ENCODE results near the gene ANGPTL1. TPM values are rescaled to one million over a fixed set of nuclear protein-coding genes. Genes with fewer than 3 reads are reported as not detected.
A peak's percentile ranks its signal among the peaks of the same experiment; 100 is the strongest.
"Not testable (repeated sequence)": the region's sequence is repeated elsewhere in the genome, so short reads cannot be mapped to it uniquely, and the experiment has no call there.

Gene ANGPTL1
- total RNA-seq, 2 experiments from 2014 or later: not detected

- H3K4me1 Mint-ChIP-seq (ENCODE audit: low read depth): peaks cover 3% of the 10 kb centered on the region
Observed at GRCh38 chr1:178862416-178862815, 8.5 kb downstream of the ANGPTL1 start.

DNA sequence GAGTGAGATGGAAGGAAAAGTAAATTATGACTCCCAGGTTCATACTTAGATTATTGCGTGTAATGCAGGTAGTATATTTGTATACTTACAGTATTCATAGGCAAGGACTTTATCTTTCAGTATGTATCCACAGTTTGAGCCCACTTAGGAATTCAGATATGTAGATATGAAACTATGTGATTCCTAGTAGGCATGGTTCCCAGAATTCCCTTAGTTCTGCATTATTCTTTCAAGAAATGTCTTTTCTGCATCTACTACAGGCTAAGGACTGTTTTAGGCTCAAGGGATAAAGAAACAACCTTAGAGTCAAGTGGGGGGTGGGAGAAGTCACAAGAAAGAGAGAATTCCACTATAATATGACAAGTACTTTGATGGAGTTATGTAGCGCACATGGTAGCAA lies 13.8 kb downstream of the ANGPTL1 start:
- no peak overlapping the region for H3K4me3 Mint-ChIP-seq
- H3K27ac Mint-ChIP-seq: no peak overlapping the region
- no peaks in the 10 kb centered on the region for H3K27me3 Mint-ChIP-seq (ENCODE audit: low read depth)
- H3K36me3 Mint-ChIP-seq (ENCODE audit: low read depth): no peaks in the 10 kb centered on the region
- no peaks in the 10 kb centered on the region for H3K4me1 Mint-ChIP-seq (ENCODE audit: low read depth)
- intact Hi-C loops (cut with micrococcal nuclease): no loop called here
- CTCF ChIA-PET: no interaction called here
- no peak for DNase-seq
- H3K9me3 Mint-ChIP-seq: no peaks in the 10 kb centered on the region

More at GRCh38 chr1:178862416-178862815, 8.5 kb downstream of the ANGPTL1 start:
- Mint-ChIP-seq H3K27me3 (ENCODE audit: low read depth) (no peaks in the 10 kb centered on the region), H3K27ac (no peak overlapping the region), H3K36me3 (ENCODE audit: low read depth) (no peaks in the 10 kb centered on the region), H3K4me3 (no peak overlapping the region), H3K9me3 (no peaks in the 10 kb centered on the region)
- CTCF ChIA-PET: no interaction called here
- intact Hi-C loops (cut with micrococcal nuclease): no loop called here
- DNase-seq: no peak

DNA sequence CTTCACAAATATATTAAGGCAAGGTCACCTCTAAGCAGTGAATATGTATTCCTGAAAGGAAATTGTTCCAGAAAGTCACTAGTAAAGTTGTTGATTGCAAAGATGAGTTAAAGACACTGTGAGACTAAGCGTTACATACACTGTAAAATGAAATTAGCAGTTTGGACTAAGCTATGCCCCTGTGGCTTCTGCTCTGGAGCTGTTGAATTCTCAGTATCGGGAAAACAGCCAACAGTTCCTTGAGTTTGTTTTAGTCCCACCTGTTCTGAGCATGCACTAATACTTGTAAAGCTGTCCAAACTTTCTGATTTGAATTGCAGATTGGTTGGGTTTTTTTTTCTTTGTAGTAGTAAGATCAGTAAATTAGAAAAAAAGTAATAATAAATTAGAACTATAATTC lies 21.0 kb downstream of the ANGPTL1 start:
- intact Hi-C loops (cut with micrococcal nuclease): no loop called here
- CTCF ChIA-PET: interaction anchor here (0.6 kb wide), 1 partner anchor 57 kb away, joined by 3 read pairs; no protein-coding TSS in a partner anchor
- no peaks in the 10 kb centered on the region for H3K36me3 Mint-ChIP-seq (ENCODE audit: low read depth)
- no peak overlapping the region for H3K27ac Mint-ChIP-seq
- H3K4me1 Mint-ChIP-seq (ENCODE audit: low read depth): no peaks in the 10 kb centered on the region
- H3K27me3 Mint-ChIP-seq (ENCODE audit: low read depth): no peaks in the 10 kb centered on the region
- no peak overlapping the region for H3K4me3 Mint-ChIP-seq
- H3K9me3 Mint-ChIP-seq: no peaks in the 10 kb centered on the region
- no peak for DNase-seq

DNA sequence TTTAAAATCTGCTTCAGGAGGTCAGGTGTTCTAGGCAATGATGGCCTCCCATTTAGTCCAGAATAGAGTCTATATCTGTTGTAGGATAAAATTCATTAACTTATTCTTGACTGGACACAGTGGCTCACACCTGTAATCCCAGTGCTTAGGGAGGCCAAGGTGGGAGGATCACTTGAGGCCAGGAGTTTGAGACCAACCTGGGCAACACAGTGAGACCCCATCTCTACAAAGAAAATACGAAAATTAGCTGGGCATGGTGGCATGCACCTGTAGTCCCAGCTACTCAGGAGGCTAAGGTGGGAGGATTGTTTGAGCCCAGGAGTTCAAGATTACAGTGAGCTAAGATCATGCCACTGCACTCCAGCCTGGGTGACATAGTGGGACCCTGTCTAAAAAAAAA lies 23.0 kb downstream of the ANGPTL1 start:
- CTCF ChIA-PET; H3K27me3 Mint-ChIP-seq (ENCODE audit: low read depth); DNase-seq; H3K27ac Mint-ChIP-seq; H3K4me3 Mint-ChIP-seq; H3K36me3 Mint-ChIP-seq (ENCODE audit: low read depth); H3K4me1 Mint-ChIP-seq (ENCODE audit: low read depth); intact Hi-C loops (cut with micrococcal nuclease); H3K9me3 Mint-ChIP-seq: not testable (repeated sequence)

DNA sequence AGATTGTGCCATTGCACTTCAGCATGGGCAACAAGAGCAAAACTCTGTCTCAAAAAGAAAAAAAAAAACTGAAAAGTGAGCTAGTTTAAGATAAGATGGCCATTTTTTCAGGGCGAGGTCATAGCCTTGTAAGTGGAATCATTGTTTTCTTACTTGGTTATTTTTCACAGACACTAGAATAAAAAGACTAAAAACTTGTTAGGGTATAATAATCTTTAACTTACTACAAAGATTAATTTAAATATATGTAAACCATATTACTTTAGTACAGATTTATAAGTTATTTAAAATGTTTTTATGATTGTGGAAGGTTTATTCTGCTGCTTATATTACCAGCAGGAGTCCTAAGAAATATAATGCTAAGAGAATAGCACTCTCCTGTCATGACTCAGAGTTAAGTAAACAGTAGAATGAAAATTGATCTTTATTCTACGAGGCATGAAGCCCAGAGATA lies 23.5 kb downstream of the ANGPTL1 start:
- H3K9me3 Mint-ChIP-seq: no peaks in the 10 kb centered on the region
- intact Hi-C loops (cut with micrococcal nuclease): no loop called here
- CTCF ChIA-PET: no interaction called here
- no peaks in the 10 kb centered on the region for H3K27me3 Mint-ChIP-seq (ENCODE audit: low read depth)
- no peaks in the 10 kb centered on the region for H3K36me3 Mint-ChIP-seq (ENCODE audit: low read depth)
- no peak for DNase-seq
- no peaks in the 10 kb centered on the region for H3K4me1 Mint-ChIP-seq (ENCODE audit: low read depth)
- no peak overlapping the region for H3K4me3 Mint-ChIP-seq
- H3K27ac Mint-ChIP-seq: no peak overlapping the region

GRCh38 chr1:178846306-178846705 lies 24.6 kb downstream of the ANGPTL1 start:
- no peaks in the 10 kb centered on the region for H3K4me1 Mint-ChIP-seq (ENCODE audit: low read depth)
- H3K27me3 Mint-ChIP-seq (ENCODE audit: low read depth): no peaks in the 10 kb centered on the region
- no peak overlapping the region for H3K27ac Mint-ChIP-seq
- DNase-seq: no peak
- CTCF ChIA-PET: no interaction called here
- intact Hi-C loops (cut with micrococcal nuclease): no loop called here
- H3K9me3 Mint-ChIP-seq: no peaks in the 10 kb centered on the region
- no peak overlapping the region for H3K4me3 Mint-ChIP-seq
- H3K36me3 Mint-ChIP-seq (ENCODE audit: low read depth): no peaks in the 10 kb centered on the region

- intact Hi-C loops (cut with micrococcal nuclease): no loop called here
- Mint-ChIP-seq H3K27me3 (ENCODE audit: low read depth) (no peaks in the 10 kb centered on the region), H3K4me3 (no peak overlapping the region), H3K4me1 (ENCODE audit: low read depth) (no peaks in the 10 kb centered on the region), H3K9me3 (peaks cover 2% of the 10 kb centered on the region), H3K27ac (no peak overlapping the region), H3K36me3 (ENCODE audit: low read depth) (no peaks in the 10 kb centered on the region)
- CTCF ChIA-PET: no interaction called here
- DNase-seq: no peak
Observed at GRCh38 chr1:178844436-178844835, 26.4 kb downstream of the ANGPTL1 start.

- H3K4me1 Mint-ChIP-seq (ENCODE audit: low read depth): peaks cover 8% of the 10 kb centered on the region
Observed at GRCh38 chr1:178825167-178825566, 45.7 kb downstream of the ANGPTL1 start.

DNA sequence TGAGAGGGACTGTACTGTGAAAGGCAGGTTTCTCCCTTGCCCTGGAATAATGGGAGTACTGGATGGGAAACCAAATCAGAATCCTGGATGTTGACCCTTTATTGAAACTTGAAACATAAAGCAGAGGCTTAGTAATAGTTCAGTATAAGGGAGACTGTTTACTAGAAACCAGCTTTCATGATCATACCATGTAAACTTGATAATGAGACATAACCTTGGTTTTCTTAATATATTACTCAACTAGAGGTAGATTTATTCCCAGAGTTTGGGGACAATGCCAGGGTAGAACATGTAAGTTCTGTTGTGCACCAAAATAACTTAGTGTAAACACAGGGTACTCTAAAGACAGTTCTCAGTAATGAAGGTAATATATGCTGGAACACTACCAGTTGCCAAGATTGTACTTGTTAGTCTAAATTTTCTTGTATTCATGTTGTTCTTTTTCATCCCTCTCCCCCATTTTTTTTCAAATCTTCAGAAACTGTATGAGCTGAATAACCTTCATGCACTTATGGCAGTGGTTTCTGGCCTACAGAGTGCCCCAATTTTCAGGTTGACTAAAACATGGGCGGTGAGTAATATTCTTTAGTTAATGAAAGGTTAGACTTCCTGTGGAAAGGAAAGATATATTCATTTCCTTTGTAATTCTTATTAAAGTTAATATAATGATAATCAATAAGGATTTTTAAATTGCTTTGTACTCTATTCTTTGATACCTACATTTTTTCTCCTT lies 49.6 kb downstream of the ANGPTL1 start:
- peak; percentile 7 for DNase-seq

More at GRCh38 chr1:178825167-178825566, 45.7 kb downstream of the ANGPTL1 start:
- H3K4me3 Mint-ChIP-seq: no peak overlapping the region
- H3K27me3 Mint-ChIP-seq (ENCODE audit: low read depth): no peaks in the 10 kb centered on the region
- CTCF ChIA-PET: no interaction called here
- no peaks in the 10 kb centered on the region for H3K9me3 Mint-ChIP-seq
- DNase-seq: no peak
- no peak overlapping the region for H3K27ac Mint-ChIP-seq
- peaks cover 15% of the 10 kb centered on the region for H3K36me3 Mint-ChIP-seq (ENCODE audit: low read depth)
- intact Hi-C loops (cut with micrococcal nuclease): no loop called here

GRCh38 chr1:178819123-178819522 lies 51.8 kb downstream of the ANGPTL1 start:
- CTCF ChIA-PET: no interaction called here
- Mint-ChIP-seq H3K36me3 (ENCODE audit: low read depth) (peaks cover 14% of the 10 kb centered on the region), H3K4me3 (no peak overlapping the region), H3K27me3 (ENCODE audit: low read depth) (no peaks in the 10 kb centered on the region), H3K4me1 (ENCODE audit: low read depth) (peaks cover 8% of the 10 kb centered on the region), H3K27ac (no peak overlapping the region), H3K9me3 (no peaks in the 10 kb centered on the region)
- intact Hi-C loops (cut with micrococcal nuclease): no loop called here
- DNase-seq: no peak

More for the DNA sequence above, 49.6 kb downstream of the ANGPTL1 start:
- Mint-ChIP-seq H3K27ac (no peak overlapping the region), H3K27me3 (ENCODE audit: low read depth) (no peaks in the 10 kb centered on the region), H3K4me1 (ENCODE audit: low read depth) (peaks cover 8% of the 10 kb centered on the region), H3K9me3 (no peaks in the 10 kb centered on the region), H3K4me3 (no peak overlapping the region), H3K36me3 (ENCODE audit: low read depth) (peaks cover 21% of the 10 kb centered on the region)
- intact Hi-C loops (cut with micrococcal nuclease): no loop called here
- CTCF ChIA-PET: no interaction called here

- Mint-ChIP-seq H3K36me3 (ENCODE audit: low read depth) (peaks cover 8% of the 10 kb centered on the region), H3K27ac (no peak overlapping the region), H3K27me3 (ENCODE audit: low read depth) (no peaks in the 10 kb centered on the region), H3K4me3 (no peak overlapping the region), H3K4me1 (ENCODE audit: low read depth) (peaks cover 8% of the 10 kb centered on the region), H3K9me3 (no peaks in the 10 kb centered on the region)
- CTCF ChIA-PET: no interaction called here
- no peak for DNase-seq
- intact Hi-C loops (cut with micrococcal nuclease): no loop called here
Observed at GRCh38 chr1:178818416-178818815, 52.5 kb downstream of the ANGPTL1 start.

DNA sequence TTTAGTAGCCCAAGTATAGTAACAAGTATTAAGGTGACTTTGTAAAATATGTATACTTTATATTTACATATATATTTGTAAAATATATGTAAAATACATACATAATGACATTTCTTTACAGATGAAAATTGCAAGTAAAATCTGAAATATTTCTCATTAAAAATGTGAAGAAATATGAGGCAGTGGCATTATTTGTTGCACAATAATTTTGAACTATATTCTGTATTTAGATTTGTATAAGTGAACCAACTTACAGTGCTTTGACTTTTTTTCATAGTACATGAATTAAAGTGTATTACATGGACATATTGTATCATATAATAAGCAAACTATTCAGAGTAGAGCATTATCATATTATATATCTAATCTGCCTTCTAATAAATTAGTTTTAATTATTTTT lies 60.3 kb downstream of the ANGPTL1 start:
- Mint-ChIP-seq H3K4me3 (no peak overlapping the region), H3K9me3 (no peaks in the 10 kb centered on the region), H3K27me3 (ENCODE audit: low read depth) (no peaks in the 10 kb centered on the region), H3K4me1 (ENCODE audit: low read depth) (no peaks in the 10 kb centered on the region), H3K36me3 (ENCODE audit: low read depth) (peaks cover 5% of the 10 kb centered on the region), H3K27ac (no peak overlapping the region)
- no peak for DNase-seq
- intact Hi-C loops (cut with micrococcal nuclease): no loop called here
- CTCF ChIA-PET: no interaction called here

DNA sequence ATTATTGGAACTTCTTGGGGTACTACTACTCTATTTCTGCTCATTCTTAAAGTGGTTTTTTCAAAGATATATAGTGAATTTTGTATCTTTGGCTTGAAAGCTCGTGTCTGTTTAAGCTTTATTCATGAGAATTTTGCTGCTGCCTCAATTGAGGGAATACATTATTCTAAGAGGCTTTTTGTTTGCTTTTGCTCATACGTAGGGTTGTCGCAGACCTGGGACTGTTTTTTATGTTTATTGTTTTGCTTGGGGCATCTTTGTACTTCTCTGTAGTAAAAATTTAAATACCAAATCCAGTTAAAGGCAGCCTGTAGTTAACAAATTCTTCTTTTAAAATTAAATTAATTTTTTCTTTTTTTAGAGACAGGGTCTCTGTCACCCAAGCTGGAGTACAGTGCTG lies 62.3 kb downstream of the ANGPTL1 start:
- H3K4me1 Mint-ChIP-seq (ENCODE audit: low read depth): no peaks in the 10 kb centered on the region
- no peaks in the 10 kb centered on the region for H3K9me3 Mint-ChIP-seq
- no peak overlapping the region for H3K4me3 Mint-ChIP-seq
- H3K27ac Mint-ChIP-seq: no peak overlapping the region
- DNase-seq: no peak
- intact Hi-C loops (cut with micrococcal nuclease): no loop called here
- no peaks in the 10 kb centered on the region for H3K27me3 Mint-ChIP-seq (ENCODE audit: low read depth)
- CTCF ChIA-PET: interaction anchor here (1.2 kb wide), 1 partner anchor 10 kb away, joined by 3 read pairs; no protein-coding TSS in a partner anchor
- peaks cover 5% of the 10 kb centered on the region for H3K36me3 Mint-ChIP-seq (ENCODE audit: low read depth)
